Mesenchymal stem cell (in vitro differentiated cells and primary cell): ENCODE results near the gene KIF6.

Experiments used
- DNase-seq: peaks from one replicate; pipeline ENCODE4 v3.0.0-alpha.2; 2013
- H2AFZ ChIP-seq: one replicate; pipeline ENCODE4 v1.6.1; 2013; ENCODE audit warnings: low read depth, mild to moderate bottlenecking, control low read depth, inconsistent platforms, low read length, moderate library complexity
- H2AK5ac ChIP-seq: 2 replicates; pipeline ENCODE4 v1.6.1; 2013; ENCODE audit warnings: low read length, moderate library complexity, mild to moderate bottlenecking, inconsistent platforms; ENCODE audit not compliant: severe bottlenecking
- H2BK120ac ChIP-seq: one replicate; pipeline ENCODE4 v1.6.1; 2013; ENCODE audit warnings: low read depth, mild to moderate bottlenecking, inconsistent platforms, low read length, moderate library complexity
- H2BK12ac ChIP-seq, 2 experiments: one replicate each; pipeline ENCODE4 v1.6.1; 2013; ENCODE audit warnings: inconsistent platforms in 2 of 2, low read length in 2 of 2, mild to moderate bottlenecking in 2 of 2, moderate library complexity in 2 of 2, control low read depth in 1 of 2
- H2BK15ac ChIP-seq: one replicate; pipeline ENCODE4 v1.6.1; 2013; ENCODE audit warnings: mild to moderate bottlenecking, low read depth, inconsistent platforms; ENCODE audit not compliant: poor library complexity, severe bottlenecking
- H2BK5ac ChIP-seq: 2 replicates; pipeline ENCODE4 v1.6.1; 2013; ENCODE audit warnings: low read depth, mild to moderate bottlenecking, low read length, control low read depth, inconsistent platforms; ENCODE audit not compliant: poor library complexity, severe bottlenecking
- H3K14ac ChIP-seq, 2 experiments: one replicate each; pipeline ENCODE4 v1.6.1; 2013; ENCODE audit warnings: inconsistent platforms in 2 of 2, low read length in 2 of 2, control low read depth in 1 of 2, mild to moderate bottlenecking in 1 of 2, moderate library complexity in 1 of 2
- H3K18ac ChIP-seq, 2 experiments: one replicate each; pipeline ENCODE4 v1.6.1; 2013; ENCODE audit warnings: inconsistent platforms in 2 of 2, low read length in 2 of 2, control low read depth in 1 of 2, low read depth in 1 of 2, mild to moderate bottlenecking in 1 of 2
- H3K23ac ChIP-seq, 2 experiments: one replicate each; pipeline ENCODE4 v1.6.1; 2013; ENCODE audit warnings: inconsistent platforms in 2 of 2, low read length in 2 of 2, mild to moderate bottlenecking in 2 of 2, moderate library complexity in 2 of 2, control low read depth in 1 of 2
- H3K27ac ChIP-seq: 2 replicates; pipeline ENCODE4 v1.5.1; 2013; ENCODE audit warnings: mild to moderate bottlenecking, moderate library complexity, low read length, control low read depth, inconsistent platforms; ENCODE audit not compliant: poor library complexity, severe bottlenecking
- H3K27me3 ChIP-seq, 2 experiments: 2 replicates each; pipeline versions ENCODE4 v1.6.1 to v1.7.0; 2013; ENCODE audit warnings: low read length in 2 of 2, mild to moderate bottlenecking in 2 of 2, moderate library complexity in 2 of 2, control low read depth in 1 of 2, inconsistent platforms in 1 of 2; ENCODE audit not compliant: control insufficient read depth in 1 of 2, insufficient read depth in 1 of 2
- H3K36me3 ChIP-seq, 2 experiments: 2 replicates each; pipeline versions ENCODE4 v1.6.1 to v1.7.0; 2013; ENCODE audit warnings: low read length in 2 of 2, control low read depth in 1 of 2, inconsistent platforms in 1 of 2, low read depth in 1 of 2, mild to moderate bottlenecking in 1 of 2; ENCODE audit not compliant: insufficient read depth in 2 of 2, control insufficient read depth in 1 of 2
- H3K4ac ChIP-seq, 2 experiments: one replicate each; pipeline ENCODE4 v1.6.1; 2013; ENCODE audit warnings: inconsistent platforms in 2 of 2, low read length in 2 of 2, mild to moderate bottlenecking in 2 of 2, moderate library complexity in 2 of 2, control low read depth in 1 of 2, low read depth in 1 of 2
- H3K4me1 ChIP-seq: 2 replicates; pipeline ENCODE4 v1.6.1; 2013; ENCODE audit warnings: low read depth, low read length, control low read depth; ENCODE audit not compliant: control insufficient read depth, insufficient read depth
- H3K4me2 ChIP-seq: 2 replicates; pipeline ENCODE4 v1.6.1; 2013; ENCODE audit warnings: low read length, mild to moderate bottlenecking, inconsistent platforms; ENCODE audit not compliant: poor library complexity, severe bottlenecking
- H3K4me3 ChIP-seq, 2 experiments: 2 replicates each; pipeline versions ENCODE4 v1.5.1 to v1.7.0; 2013; ENCODE audit warnings: low read length in 2 of 2, mild to moderate bottlenecking in 2 of 2, control low read depth in 1 of 2, low read depth in 1 of 2; ENCODE audit not compliant: insufficient read depth in 1 of 2
- H3K79me1 ChIP-seq: replicated peaks from 2 replicates; pipeline ENCODE4 v1.6.1; 2013; ENCODE audit warnings: mild to moderate bottlenecking, control low read depth, low read length, inconsistent platforms; ENCODE audit not compliant: poor library complexity, severe bottlenecking
- H3K9ac ChIP-seq: 2 replicates; pipeline ENCODE4 v1.7.0; 2013; ENCODE audit warnings: mild to moderate bottlenecking, low read length, moderate library complexity
- H3K9me3 ChIP-seq: 2 replicates; pipeline ENCODE4 v1.7.0; 2013; ENCODE audit warnings: mild to moderate bottlenecking, low read length; ENCODE audit not compliant: control insufficient read depth
- H4K8ac ChIP-seq: one replicate; pipeline ENCODE4 v1.6.1; 2013; ENCODE audit warnings: inconsistent platforms, mild to moderate bottlenecking, low read length, moderate library complexity
- H4K91ac ChIP-seq: one replicate; pipeline ENCODE4 v1.6.1; 2013; ENCODE audit warnings: mild to moderate bottlenecking, low read length, inconsistent platforms
- WGBS: methylation state at CpG from one replicate; pipeline ENCODE4 v1.1.7; 2013; ENCODE audit warnings: mixed read lengths; 5-methylcytosine and 5-hydroxymethylcytosine counted together

KIF6 gene

DNA sequence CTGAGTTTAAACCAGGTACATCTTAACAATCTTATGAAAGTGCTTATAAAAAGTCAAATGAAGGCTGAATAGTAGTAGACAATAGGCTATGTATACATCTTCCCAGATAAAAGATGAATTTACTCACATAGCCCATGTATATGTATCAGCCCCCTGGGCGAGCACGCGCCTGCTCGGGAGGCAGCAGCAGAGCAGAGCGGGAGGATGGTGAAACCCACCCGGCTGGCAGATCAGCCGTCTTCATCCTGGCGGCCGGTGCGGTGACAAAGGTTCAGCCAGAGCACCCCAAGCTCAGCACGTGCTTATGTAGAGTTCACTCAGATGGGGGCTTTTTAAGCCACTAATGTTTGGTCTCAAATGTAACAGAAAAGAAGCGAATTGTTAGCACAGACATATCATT, 184.8 kb downstream of the KIF6 start:
- no peak overlapping the region for H4K91ac ChIP-seq
- no peaks in the 10 kb centered on the region for H3K27me3 ChIP-seq
- 96% methylated on average over 11 of the region's 12 CpGs for WGBS
- no peak overlapping the region for H2BK120ac ChIP-seq
- no peaks in the 10 kb centered on the region for H3K79me1 ChIP-seq
- H3K4me1 ChIP-seq: no peaks in the 10 kb centered on the region
- H3K9ac ChIP-seq: no peak overlapping the region
- H2BK12ac ChIP-seq: no peak overlapping the region
- H3K18ac ChIP-seq: no peak overlapping the region
- no peak overlapping the region for H2BK5ac ChIP-seq
- no peak overlapping the region for H2AK5ac ChIP-seq
- no peak for DNase-seq
- H3K27ac ChIP-seq: no peak overlapping the region
- no peak overlapping the region for H2AFZ ChIP-seq
- H3K36me3 ChIP-seq: no peaks in the 10 kb centered on the region
- H3K9me3 ChIP-seq: no peaks in the 10 kb centered on the region
- H3K4me2 ChIP-seq: no peak overlapping the region
- H3K4ac ChIP-seq: no peak overlapping the region
- no peak overlapping the region for H3K4me3 ChIP-seq
- no peak overlapping the region for H4K8ac ChIP-seq
- no peak overlapping the region for H3K14ac ChIP-seq
- no peak overlapping the region for H3K23ac ChIP-seq
- no peak overlapping the region for H2BK15ac ChIP-seq

DNA sequence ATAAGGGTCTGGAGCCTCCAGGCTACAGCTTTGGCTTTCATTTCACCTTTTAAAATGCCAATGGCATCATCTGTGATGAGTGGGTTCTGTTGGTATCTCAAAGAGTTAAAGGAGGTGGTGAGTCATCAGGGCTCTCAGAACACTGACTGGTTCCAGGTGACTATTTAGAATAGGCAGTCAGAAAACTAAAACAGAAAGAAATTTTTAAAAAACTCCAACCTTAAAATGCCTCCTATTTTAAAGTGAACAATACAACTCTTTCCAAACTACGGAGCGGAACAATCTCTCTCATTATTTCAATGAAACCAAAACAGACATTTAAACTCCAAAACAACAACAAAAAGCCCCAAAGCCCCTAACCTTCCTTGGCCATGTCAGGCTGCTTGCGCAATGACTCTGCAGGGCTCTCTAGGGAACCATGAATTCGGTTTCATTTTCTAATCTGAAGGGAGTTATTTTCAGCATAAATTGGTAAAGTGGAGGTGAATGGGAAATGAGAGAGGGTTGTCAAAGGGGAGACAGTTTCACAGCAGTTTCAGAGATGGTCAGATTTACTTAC, 194.9 kb downstream of the KIF6 start:
- no peaks in the 10 kb centered on the region for H3K79me1 ChIP-seq
- no peak overlapping the region for H4K8ac ChIP-seq
- H3K9ac ChIP-seq: peak overlapping the region; percentile 41
- H3K9me3 ChIP-seq: no peaks in the 10 kb centered on the region
- H3K27ac ChIP-seq: no peak overlapping the region
- no peak overlapping the region for H2BK15ac ChIP-seq
- 62% methylated on average over 4 of the region's 4 CpGs for WGBS
- peak overlapping the region in 1 of 2 experiments; percentile 67 for H3K4me3 ChIP-seq
- H3K4ac ChIP-seq: no peak overlapping the region
- H2BK12ac ChIP-seq: no peak overlapping the region
- H2BK5ac ChIP-seq: no peak overlapping the region
- no peak overlapping the region for H3K23ac ChIP-seq
- H3K14ac ChIP-seq: no peak overlapping the region
- no peak overlapping the region for H2AK5ac ChIP-seq
- no peaks in the 10 kb centered on the region for H3K27me3 ChIP-seq
- no peak overlapping the region for H3K4me2 ChIP-seq
- no peaks in the 10 kb centered on the region for H3K36me3 ChIP-seq
- no peak overlapping the region for H4K91ac ChIP-seq
- no peaks in the 10 kb centered on the region for H3K4me1 ChIP-seq
- no peak overlapping the region for H2AFZ ChIP-seq
- peak; percentile 68 for DNase-seq
- no peak overlapping the region for H3K18ac ChIP-seq
- no peak overlapping the region for H2BK120ac ChIP-seq

DNA sequence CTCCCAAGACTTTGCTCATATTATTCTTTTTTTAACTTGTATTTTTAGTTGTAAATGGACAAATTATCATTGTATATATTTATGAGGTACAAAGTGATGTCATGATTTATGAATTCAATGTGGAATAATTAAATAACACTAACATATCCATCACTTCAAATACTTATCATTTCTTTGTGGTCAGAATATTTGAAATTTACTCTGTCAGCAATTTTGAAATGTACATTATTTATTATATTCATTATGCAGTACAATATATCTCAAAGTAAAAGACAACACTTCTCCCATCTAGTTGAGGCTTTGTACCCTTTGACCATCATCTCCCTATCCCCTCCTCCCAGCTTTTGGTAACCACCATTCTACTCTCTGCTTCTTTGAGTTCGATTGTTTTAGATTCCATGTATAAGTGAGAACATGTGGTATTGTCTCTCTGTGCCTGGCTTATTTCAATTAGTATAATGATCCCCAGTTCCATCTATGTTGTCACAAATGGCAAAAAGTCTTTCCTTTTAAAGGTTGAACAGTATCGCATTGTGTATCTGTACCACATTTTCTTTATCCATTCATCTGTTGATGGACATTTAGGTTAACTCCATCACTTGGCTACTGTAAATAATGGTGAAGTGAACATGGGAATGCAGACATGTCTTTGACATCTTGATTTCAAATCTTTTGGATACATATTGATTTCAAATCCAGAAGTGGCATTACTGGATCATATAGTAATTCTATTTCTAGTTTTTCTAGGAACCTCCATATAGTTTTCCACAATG, 197.2 kb downstream of the KIF6 start:
- no peak overlapping the region for H3K18ac ChIP-seq
- H2BK15ac ChIP-seq: no peak overlapping the region
- no peak overlapping the region for H3K23ac ChIP-seq
- H3K4me1 ChIP-seq: no peaks in the 10 kb centered on the region
- no peak overlapping the region for H2AK5ac ChIP-seq
- DNase-seq: no peak
- H3K4me3 ChIP-seq: no peak overlapping the region
- H2BK12ac ChIP-seq: no peak overlapping the region
- no peak overlapping the region for H2BK120ac ChIP-seq
- no peaks in the 10 kb centered on the region for H3K9me3 ChIP-seq
- no peak overlapping the region for H2AFZ ChIP-seq
- no peak overlapping the region for H3K4ac ChIP-seq
- no peak overlapping the region for H4K8ac ChIP-seq
- H3K79me1 ChIP-seq: no peaks in the 10 kb centered on the region
- no peak overlapping the region for H3K4me2 ChIP-seq
- no peaks in the 10 kb centered on the region for H3K27me3 ChIP-seq
- no peak overlapping the region for H4K91ac ChIP-seq
- WGBS: no CpG with 5 or more reads among the region's 2 CpGs
- H2BK5ac ChIP-seq: no peak overlapping the region
- no peak overlapping the region for H3K9ac ChIP-seq
- H3K27ac ChIP-seq: no peak overlapping the region
- H3K14ac ChIP-seq: no peak overlapping the region
- H3K36me3 ChIP-seq: no peaks in the 10 kb centered on the region

DNA sequence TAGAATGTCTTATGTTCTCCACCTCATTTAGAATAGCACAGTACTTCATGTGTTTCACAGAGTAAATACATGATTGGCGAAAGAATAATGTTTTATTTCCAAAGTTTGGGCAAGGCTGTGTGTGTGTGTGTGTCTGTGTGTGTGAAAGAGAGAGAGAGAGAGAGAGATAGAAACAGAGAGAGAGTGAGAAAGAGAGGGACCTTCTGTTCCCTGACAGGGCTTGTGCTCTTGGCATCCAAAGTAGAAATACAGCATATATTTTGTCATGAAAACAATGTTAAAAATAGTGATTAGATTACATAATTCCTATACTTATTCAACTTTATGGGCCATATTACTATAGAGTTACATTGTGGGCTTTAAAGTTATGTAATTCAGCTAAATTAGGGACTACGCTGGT, 201.2 kb downstream of the KIF6 start:
- Histone ChIP-seq H3K79me1 (no peaks in the 10 kb centered on the region), H3K4me1 (no peaks in the 10 kb centered on the region), H2BK5ac (no peak overlapping the region), H3K27ac (no peak overlapping the region), H2BK12ac (no peak overlapping the region), H3K4me3 (no peak overlapping the region), H3K14ac (no peak overlapping the region), H3K36me3 (no peaks in the 10 kb centered on the region), H2AK5ac (no peak overlapping the region), H3K23ac (no peak overlapping the region), H3K4me2 (no peak overlapping the region), H3K4ac (no peak overlapping the region), H4K8ac (no peak overlapping the region), H3K9ac (no peak overlapping the region), H2BK15ac (no peak overlapping the region), H3K9me3 (no peaks in the 10 kb centered on the region), H3K27me3 (no peaks in the 10 kb centered on the region), H3K18ac (no peak overlapping the region), H2BK120ac (no peak overlapping the region), H2AFZ (no peak overlapping the region), H4K91ac (no peak overlapping the region)
- no peak for DNase-seq
- WGBS: 90% methylated on average over 2 of the region's 2 CpGs
